ENCODE data around the gene XYLB.
"Not testable (repeated sequence)": the region's sequence is repeated elsewhere in the genome, so short reads cannot be mapped to it uniquely, and the experiment has no call there.

- TF ChIP-seq POLR2A, CTCF (IDR thresholded peaks at IDR 0.05): not testable (repeated sequence)
Measured at GRCh38 chr3:38426798-38427426, 80.3 kb downstream of the XYLB start.

Data from suprapubic skin (tissue), 3 donors.